ENCODE data around the gene DLST. TPM values are rescaled to one million over a fixed set of nuclear protein-coding genes. Genes with fewer than 3 reads are reported as not detected.

The DLST gene
- total RNA-seq, 4 donors from 2014 or later = 79.3 to 98.7 (median 87.8) TPM

GRCh38 chr14:74836251-74836960 is 45.3 kb upstream of the DLST start:
- TF ChIP-seq EP300 (IDR thresholded peaks at IDR 0.05) = no peak
- TF ChIP-seq POLR2AphosphoS5 (IDR thresholded peaks at IDR 0.05) = no peak
- TF ChIP-seq CTCF (IDR thresholded peaks at IDR 0.05) = no peak
- no peak for TF ChIP-seq POLR2A (IDR thresholded peaks at IDR 0.05)
- Histone ChIP-seq H3K27me3 (no peaks in the 10 kb centered on the region), H3K9me3 (no peaks in the 10 kb centered on the region), H3K27ac (no peak overlapping the region), H3K36me3 (peaks cover 0 to 49% of the 10 kb centered on the region in 2 donors), H3K4me3 (no peak overlapping the region), H3K4me1 (peaks cover 0 to 15% (median 0%) of the 10 kb centered on the region in 3 donors)
- no peak for ATAC-seq
- WGBS, 2 donors (ENCODE audit: low coverage in 1 of 2) = 77 to 88% methylated on average over 1 of the region's 1 CpG

GRCh38 chr14:74838166-74838565 is 43.5 kb upstream of the DLST start:
- ATAC-seq = no peak
- H3K27me3 ChIP-seq = no peaks in the 10 kb centered on the region
- H3K9me3 ChIP-seq = no peaks in the 10 kb centered on the region
- H3K4me1 ChIP-seq = peaks cover 0 to 15% (median 0%) of the 10 kb centered on the region in 3 donors
- TF ChIP-seq EP300 (IDR thresholded peaks at IDR 0.05) = no peak
- no peak for TF ChIP-seq POLR2AphosphoS5 (IDR thresholded peaks at IDR 0.05)
- TF ChIP-seq CTCF (IDR thresholded peaks at IDR 0.05) = no peak
- no peak for TF ChIP-seq POLR2A (IDR thresholded peaks at IDR 0.05)
- 25 to 30% methylated on average over 2 of the region's 2 CpGs for WGBS, 2 donors (ENCODE audit: low coverage in 1 of 2)
- peaks cover 0 to 37% of the 10 kb centered on the region in 2 donors for H3K36me3 ChIP-seq
- H3K4me3 ChIP-seq = no peak overlapping the region
- H3K27ac ChIP-seq = peak overlapping the region in 2 of 4 donors; percentile 17 to 46

DNA sequence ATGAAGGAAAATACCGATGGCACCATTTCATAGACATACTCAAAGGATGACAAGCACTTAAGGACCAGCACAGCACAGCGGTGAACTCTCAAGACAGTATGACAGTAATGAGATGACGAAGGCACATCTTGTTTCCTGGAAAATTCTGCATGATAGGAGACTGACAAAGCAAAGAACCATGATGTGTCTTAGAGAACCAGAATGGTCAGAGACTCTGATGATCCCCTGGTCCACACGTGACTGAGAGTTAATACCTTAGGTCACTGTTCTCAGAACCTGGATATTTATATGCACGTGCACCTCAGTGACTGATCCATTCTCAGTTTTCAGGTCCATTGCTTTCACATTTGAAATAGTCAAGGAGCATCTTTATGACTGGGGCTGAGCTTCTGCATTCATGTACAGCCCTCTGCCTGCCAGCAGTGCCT is 41.1 kb upstream of the DLST start:
- H3K4me3 ChIP-seq = no peak overlapping the region
- 77 to 82% methylated on average over 3 to 5 of the region's 5 CpGs for WGBS, 2 donors (ENCODE audit: low coverage in 1 of 2)
- peaks cover 0 to 20% (median 0%) of the 10 kb centered on the region in 3 donors for H3K4me1 ChIP-seq
- no peak for ATAC-seq
- H3K27ac ChIP-seq = no peak overlapping the region
- peaks cover 0 to 25% of the 10 kb centered on the region in 2 donors for H3K36me3 ChIP-seq
- H3K9me3 ChIP-seq = no peaks in the 10 kb centered on the region
- no peak for TF ChIP-seq EP300 (IDR thresholded peaks at IDR 0.05)
- no peaks in the 10 kb centered on the region for H3K27me3 ChIP-seq

DNA sequence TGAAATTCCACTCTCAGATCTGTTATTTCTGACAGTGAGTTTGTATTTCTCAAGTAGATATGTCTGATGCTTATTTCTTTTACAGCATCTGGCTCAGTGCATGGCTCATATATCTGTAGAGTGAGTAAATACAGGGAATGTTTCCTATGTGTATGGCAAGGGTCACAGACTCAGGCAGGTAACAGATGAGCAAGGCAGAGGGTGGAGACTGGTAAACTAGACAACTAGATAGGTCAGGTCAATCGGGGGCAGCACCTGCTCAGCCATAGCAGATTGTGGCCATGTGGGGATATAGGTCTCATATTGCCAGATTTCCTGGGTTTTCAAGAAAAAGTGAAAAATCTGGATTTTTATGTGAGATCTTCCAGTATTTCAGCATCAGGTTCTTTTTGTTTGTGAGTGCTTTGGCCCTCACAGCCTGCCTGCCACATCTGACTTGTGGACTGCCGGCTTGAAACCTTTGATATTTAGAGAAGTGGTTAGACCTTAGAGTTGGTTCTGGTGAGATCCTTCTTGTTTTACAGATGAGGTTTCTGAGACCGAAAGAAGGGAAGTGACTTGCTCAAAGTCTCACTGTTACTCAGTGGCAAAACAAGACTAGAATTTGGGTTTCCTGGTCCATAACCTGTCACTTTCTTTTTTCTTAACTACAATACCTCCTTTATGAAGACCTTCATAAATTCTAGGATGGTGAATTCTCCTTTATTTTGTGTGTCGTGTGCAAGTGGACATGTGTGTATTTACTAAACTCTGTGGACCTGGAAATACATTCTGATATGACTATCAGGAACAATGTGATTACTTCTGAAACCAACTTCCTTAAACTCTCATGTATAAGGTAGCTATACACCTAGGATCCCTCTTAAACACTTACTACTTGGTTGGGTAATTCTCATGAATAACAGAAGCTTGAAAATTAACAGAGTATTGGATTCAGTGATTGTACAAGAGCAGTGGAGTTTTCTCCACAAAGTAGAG is 40.2 kb upstream of the DLST start:
- H3K4me1 ChIP-seq = peaks cover 0 to 13% (median 0%) of the 10 kb centered on the region in 3 donors
- peaks cover 0 to 16% of the 10 kb centered on the region in 2 donors for H3K36me3 ChIP-seq
- no peak overlapping the region for H3K4me3 ChIP-seq
- no peak overlapping the region for H3K27ac ChIP-seq
- H3K9me3 ChIP-seq = no peaks in the 10 kb centered on the region
- H3K27me3 ChIP-seq = no peaks in the 10 kb centered on the region
- no peak for TF ChIP-seq POLR2A (IDR thresholded peaks at IDR 0.05)
- TF ChIP-seq POLR2AphosphoS5 (IDR thresholded peaks at IDR 0.05) = no peak
- TF ChIP-seq EP300 (IDR thresholded peaks at IDR 0.05) = no peak
- no peak for TF ChIP-seq CTCF (IDR thresholded peaks at IDR 0.05)
- WGBS, 2 donors (ENCODE audit: low coverage in 1 of 2) = 88 to 89% methylated on average over 3 to 4 of the region's 4 CpGs
- ATAC-seq = no peak

DNA sequence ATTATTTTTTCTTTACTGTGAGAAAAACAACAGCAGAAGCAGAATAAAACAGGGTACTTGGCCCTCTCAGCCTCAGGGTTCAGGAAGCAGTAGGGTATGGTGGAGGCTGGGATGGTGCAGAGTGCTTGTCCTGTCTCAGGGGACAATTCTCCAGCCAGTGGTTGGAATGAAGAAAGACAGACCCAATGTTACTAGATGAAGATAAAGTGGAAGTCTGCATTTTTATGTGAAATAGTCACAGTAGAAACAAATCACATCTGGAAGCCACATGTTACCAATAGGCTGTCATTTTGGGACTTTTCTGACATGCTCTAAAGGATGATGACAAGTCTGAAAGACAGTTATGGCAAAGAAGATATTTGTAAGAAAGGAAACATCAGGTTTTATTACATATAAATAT is 38.1 kb upstream of the DLST start:
- Histone ChIP-seq H3K36me3 (peaks cover 0 to 13% of the 10 kb centered on the region in 2 donors), H3K4me3 (no peak overlapping the region), H3K27me3 (no peaks in the 10 kb centered on the region), H3K9me3 (no peaks in the 10 kb centered on the region), H3K4me1 (peaks cover 0 to 12% (median 0%) of the 10 kb centered on the region in 3 donors), H3K27ac (no peak overlapping the region)
- TF ChIP-seq POLR2A (IDR thresholded peaks at IDR 0.05) (no peak), CTCF (IDR thresholded peaks at IDR 0.05) (no peak), EP300 (IDR thresholded peaks at IDR 0.05) (no peak), POLR2AphosphoS5 (IDR thresholded peaks at IDR 0.05) (no peak)
- ATAC-seq = peak; percentile 59
